HCT116 (cell line): Measurements from ENCODE around the gene CFAP58. TPM values are rescaled to one million over a fixed set of nuclear protein-coding genes. Genes with fewer than 3 reads are reported as not detected.

Experiments used
- ATAC-seq: fragments of 200-7000 bp; cut with Tn5 transposase; 2 replicates; pipeline ENCODE4 v1.9.1; 2020; ENCODE audit warnings: mild to moderate bottlenecking, moderate library complexity
- BruUV-seq: library from RNA; stranded (reverse); fragments of 400-500 nt; replicated peaks from 2 replicates; lab custom pipeline; 2021; lab: Mats Ljungman, UMichigan
- CTCF ChIA-PET: fragments of 300-600 bp; sonication (Branson Sonifier 250); formaldehyde crosslinking; loops from one replicate; lab custom pipeline; 2021; ENCODE audit warnings: antibody characterized with exemption; lab: Charles Lee
- POLR2A ChIA-PET: fragments of 300-600, 350-600 bp; sonication (Branson Sonifier 250); formaldehyde crosslinking; loops from one replicate; lab custom pipeline; 2021; ENCODE audit warnings: antibody characterized with exemption; lab: Charles Lee
- RAD21 ChIA-PET, 2 experiments: fragments of 300-600 bp; sonication (Branson Sonifier 250); formaldehyde crosslinking; loops; one replicate each; lab custom pipeline; 2023; ENCODE audit warnings: low total read pairs in 2 of 2; ENCODE audit not compliant: uncharacterized antibody in 2 of 2, unreplicated experiment in 2 of 2, low non-redundant PET in 1 of 2; lab: Charles Lee
- DNase-seq: peaks from one replicate; pipeline ENCODE4 v3.0.0-alpha.2; 2010; ENCODE audit warnings: low read depth, low spot score
- H2AFZ ChIP-seq: fragments of 200-600 bp; shearing (Covaris generic), sonication (generic); 2 replicates; pipeline ENCODE4 v1.6.1; 2017; ENCODE audit warnings: low read depth, mixed run types, mixed read lengths, antibody characterized with exemption, low read length; ENCODE audit not compliant: poor library complexity, severe bottlenecking
- H3K27ac ChIP-seq: 2 replicates; pipeline ENCODE4 v1.5.1; 2012; ENCODE audit warnings: low read depth, low read length
- H3K27me3 ChIP-seq: fragments of 200-600 bp; sonication (generic); 2 replicates; pipeline ENCODE4 v1.6.1; 2016; ENCODE audit warnings: mixed run types, low read length, mixed read lengths; ENCODE audit not compliant: insufficient read depth
- H3K36me3 ChIP-seq, 2 experiments: fragments of 200-500 bp in 1 of 2; fragments of 200-600 bp in 1 of 2; sonication (Bioruptor generic) in 1 of 2; sonication (generic) in 1 of 2; 2 replicates each; pipeline versions ENCODE4 v1.5.1 to v1.6.1; 2014 to 2016; ENCODE audit warnings: low read length in 2 of 2, inconsistent platforms in 1 of 2, mixed read lengths in 1 of 2, mixed run types in 1 of 2; ENCODE audit not compliant: insufficient read depth in 2 of 2, control insufficient read depth in 1 of 2
- H3K4me1 ChIP-seq, 2 experiments: fragments of 200-600 bp in 1 of 2; sonication (generic) in 1 of 2; 2 replicates each; pipeline versions ENCODE4 v1.5.1 to v1.6.1; 2012 to 2017; ENCODE audit warnings: low read length in 2 of 2, inconsistent platforms in 1 of 2, mild to moderate bottlenecking in 1 of 2, mixed read lengths in 1 of 2, mixed run types in 1 of 2, moderate library complexity in 1 of 2; ENCODE audit not compliant: insufficient read depth in 2 of 2, control insufficient read depth in 1 of 2
- H3K4me2 ChIP-seq: fragments of 200-600 bp; sonication (generic); 2 replicates; pipeline ENCODE4 v1.6.1; 2017; ENCODE audit warnings: mixed run types, low read length, mixed read lengths
- H3K4me3 ChIP-seq, 2 experiments: fragments of 200-600 bp in 1 of 2; sonication (generic) in 1 of 2; replicated peaks in 1 of 2; 2 replicates each; pipeline ENCODE4 v1.5.1; 2011 to 2016; ENCODE audit warnings: low read length in 2 of 2, control low read depth in 1 of 2, low read depth in 1 of 2, mild to moderate bottlenecking in 1 of 2, mixed read lengths in 1 of 2, mixed run types in 1 of 2
- H3K79me2 ChIP-seq: fragments of 200-600 bp; sonication (generic); 2 replicates; pipeline ENCODE4 v1.6.1; 2017; ENCODE audit warnings: mild to moderate bottlenecking, mixed run types, low read length, moderate library complexity, mixed read lengths; ENCODE audit not compliant: insufficient read depth
- H3K9ac ChIP-seq: fragments of 200-600 bp; sonication (generic); 2 replicates; pipeline ENCODE4 v1.6.1; 2016; ENCODE audit warnings: low read length, mixed read lengths
- H3K9me2 ChIP-seq: fragments of 200-600 bp; sonication (generic), shearing (Covaris generic); 2 replicates; pipeline ENCODE4 v1.6.1; 2017; ENCODE audit warnings: mixed run types, mild to moderate bottlenecking, moderate library complexity; ENCODE audit not compliant: insufficient read depth
- H3K9me3 ChIP-seq, 2 experiments: fragments of 200-500 bp in 1 of 2; fragments of 200-600 bp in 1 of 2; sonication (Bioruptor generic) in 1 of 2; sonication (generic) in 1 of 2; 2 replicates each; pipeline ENCODE4 v1.6.1; 2014 to 2017; ENCODE audit warnings: low read length in 2 of 2, mixed read lengths in 2 of 2, inconsistent platforms in 1 of 2, low read depth in 1 of 2, mild to moderate bottlenecking in 1 of 2, mixed run types in 1 of 2, moderate library complexity in 1 of 2; ENCODE audit not compliant: control insufficient read depth in 1 of 2, insufficient read depth in 1 of 2
- H4K20me1 ChIP-seq: fragments of 200-600 bp; sonication (generic), shearing (Covaris generic); 2 replicates; pipeline ENCODE4 v1.6.1; 2017; ENCODE audit warnings: mixed run types, mild to moderate bottlenecking, moderate library complexity; ENCODE audit not compliant: insufficient read depth
- CBX3 ChIP-seq: IDR thresholded peaks from 2 replicates; pipeline ENCODE4 v1.6.1; 2012; ENCODE audit warnings: low read depth
- CEBPB ChIP-seq: IDR thresholded peaks from 2 replicates; pipeline ENCODE4 v1.6.1; 2012; ENCODE audit warnings: low read depth
- ELF1 ChIP-seq: IDR thresholded peaks from 2 replicates; pipeline ENCODE4 v1.6.1; 2012; ENCODE audit warnings: low read depth, borderline replicate concordance
- EZH2 ChIP-seq: fragments of 200-600 bp; sonication (generic); IDR thresholded peaks from 2 replicates; pipeline ENCODE4 v1.6.1; 2017; ENCODE audit warnings: antibody characterized with exemption, mixed run types
- EZH2phosphoT487 ChIP-seq: fragments of 200-600 bp; IDR thresholded peaks from 2 replicates; pipeline ENCODE4 v1.6.1; 2018; ENCODE audit warnings: antibody characterized with exemption, borderline replicate concordance
- FOSL1 ChIP-seq: IDR thresholded peaks from 2 replicates; pipeline ENCODE4 v1.6.1; 2012; ENCODE audit warnings: low read depth
- JUND ChIP-seq: IDR thresholded peaks from 2 replicates; pipeline ENCODE4 v1.6.1; 2012
- MAX ChIP-seq: IDR thresholded peaks from 2 replicates; pipeline ENCODE4 v1.6.1; 2012
- POLR2AphosphoS5 ChIP-seq: IDR thresholded peaks from 2 replicates; pipeline ENCODE4 v1.6.1; 2011; ENCODE audit warnings: mild to moderate bottlenecking, low read depth, low read length, moderate library complexity
- SIN3A ChIP-seq: IDR thresholded peaks from 2 replicates; pipeline ENCODE4 v1.6.1; 2012; ENCODE audit warnings: low read depth
- SP1 ChIP-seq: IDR thresholded peaks from 2 replicates; pipeline ENCODE4 v1.6.1; 2012; ENCODE audit warnings: low read depth
- SRF ChIP-seq: IDR thresholded peaks from 2 replicates; pipeline ENCODE4 v1.6.1; 2012; ENCODE audit warnings: low read depth
- TCF7L2 ChIP-seq: IDR thresholded peaks from 2 replicates; pipeline ENCODE4 v1.7.0; 2011; ENCODE audit warnings: borderline replicate concordance, inconsistent platforms; ENCODE audit not compliant: insufficient read depth, insufficient read length; ENCODE audit errors: extremely low read depth
- YY1 ChIP-seq: IDR thresholded peaks from 2 replicates; pipeline ENCODE4 v1.6.1; 2011; ENCODE audit warnings: low read length, low read depth, moderate library complexity, mild to moderate bottlenecking; ENCODE audit not compliant: insufficient replicate concordance; ENCODE audit errors: extremely low read depth
- ZBTB33 ChIP-seq: IDR thresholded peaks from 2 replicates; pipeline ENCODE4 v1.6.1; 2011; ENCODE audit warnings: mild to moderate bottlenecking, low read length, moderate library complexity; ENCODE audit not compliant: insufficient replicate concordance; ENCODE audit errors: extremely low read depth
- ZFX ChIP-seq: fragments of 450-650 bp; IDR thresholded peaks from 2 replicates; pipeline ENCODE4 v1.6.1; 2017
- ZNF274 ChIP-seq: fragments of 200-500 bp; sonication (Bioruptor generic); IDR thresholded peaks from 2 replicates; pipeline ENCODE4 v1.6.1; 2014; ENCODE audit warnings: mild to moderate bottlenecking, low read depth, low read length, inconsistent platforms
- intact Hi-C: fragments of 100-400 bp; cut with micrococcal nuclease; formaldehyde crosslinking; loops from 2 replicates; pipeline ENCODE4 v1.10.0; 2022
- total RNA-seq: library from RNA; stranded (reverse); gene quantifications from one replicate; pipeline ENCODE4 v1.2.1, GENCODE V29; 2021; ENCODE audit not compliant: unreplicated experiment
- TF ChIP-seq, protein P1 (sequence below), 3 experiments: fragments of 200-600 bp in 1 of 3; sonication (generic) in 1 of 3; IDR thresholded peaks in 2 of 3; conservative IDR thresholded peaks in 1 of 3; 2 replicates each; pipeline ENCODE4 v1.5.1; 2012 to 2017; ENCODE audit warnings: low read depth in 2 of 3, low read length in 2 of 3, antibody characterized with exemption in 1 of 3, borderline replicate concordance in 1 of 3, control low read depth in 1 of 3, mild to moderate bottlenecking in 1 of 3, mixed read lengths in 1 of 3, mixed run types in 1 of 3, moderate library complexity in 1 of 3; ENCODE audit not compliant: insufficient read depth in 1 of 3
- TF ChIP-seq, protein P2 (sequence below): IDR thresholded peaks from 2 replicates; pipeline ENCODE4 v1.6.1; 2012

Gene CFAP58
- total RNA-seq, 1 experiment from 2014 or later = 0.91 TPM

GRCh38 chr10:104430360-104430759, 76.7 kb downstream of the CFAP58 start:
- no peaks in the 10 kb centered on the region for H3K79me2 ChIP-seq
- no peaks in the 10 kb centered on the region for H3K9me2 ChIP-seq
- H3K4me1 ChIP-seq = no peaks in the 10 kb centered on the region
- intact Hi-C loops = no loop called here
- no peak overlapping the region for H2AFZ ChIP-seq
- ChIA-PET RAD21 (no interaction called here), CTCF (no interaction called here), POLR2A (no interaction called here)
- no peaks in the 10 kb centered on the region for H3K9me3 ChIP-seq
- peaks cover 58% of the 10 kb centered on the region for H3K27me3 ChIP-seq
- H4K20me1 ChIP-seq = no peaks in the 10 kb centered on the region
- H3K4me2 ChIP-seq = no peak overlapping the region
- no peak overlapping the region for H3K27ac ChIP-seq
- TF ChIP-seq ZNF274 = no peak
- no peak for TF ChIP-seq CBX3
- no peak for TF ChIP-seq ZFX
- TF ChIP-seq, protein P1, sequence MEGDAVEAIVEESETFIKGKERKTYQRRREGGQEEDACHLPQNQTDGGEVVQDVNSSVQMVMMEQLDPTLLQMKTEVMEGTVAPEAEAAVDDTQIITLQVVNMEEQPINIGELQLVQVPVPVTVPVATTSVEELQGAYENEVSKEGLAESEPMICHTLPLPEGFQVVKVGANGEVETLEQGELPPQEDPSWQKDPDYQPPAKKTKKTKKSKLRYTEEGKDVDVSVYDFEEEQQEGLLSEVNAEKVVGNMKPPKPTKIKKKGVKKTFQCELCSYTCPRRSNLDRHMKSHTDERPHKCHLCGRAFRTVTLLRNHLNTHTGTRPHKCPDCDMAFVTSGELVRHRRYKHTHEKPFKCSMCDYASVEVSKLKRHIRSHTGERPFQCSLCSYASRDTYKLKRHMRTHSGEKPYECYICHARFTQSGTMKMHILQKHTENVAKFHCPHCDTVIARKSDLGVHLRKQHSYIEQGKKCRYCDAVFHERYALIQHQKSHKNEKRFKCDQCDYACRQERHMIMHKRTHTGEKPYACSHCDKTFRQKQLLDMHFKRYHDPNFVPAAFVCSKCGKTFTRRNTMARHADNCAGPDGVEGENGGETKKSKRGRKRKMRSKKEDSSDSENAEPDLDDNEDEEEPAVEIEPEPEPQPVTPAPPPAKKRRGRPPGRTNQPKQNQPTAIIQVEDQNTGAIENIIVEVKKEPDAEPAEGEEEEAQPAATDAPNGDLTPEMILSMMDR (IDR thresholded peaks at IDR 0.05 in 2 of 3, conservative IDR thresholded peaks at IDR 0.05 in 1 of 3; ENCODE audit: borderline replicate concordance in 1 of 3, insufficient read depth in 1 of 3, low read depth in 2 of 3, low read length in 2 of 3) = no peak
- no peak for TF ChIP-seq CEBPB
- TF ChIP-seq, protein P2, sequence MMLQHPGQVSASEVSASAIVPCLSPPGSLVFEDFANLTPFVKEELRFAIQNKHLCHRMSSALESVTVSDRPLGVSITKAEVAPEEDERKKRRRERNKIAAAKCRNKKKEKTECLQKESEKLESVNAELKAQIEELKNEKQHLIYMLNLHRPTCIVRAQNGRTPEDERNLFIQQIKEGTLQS = no peak
- no peak for TF ChIP-seq ZBTB33
- no peak for TF ChIP-seq POLR2AphosphoS5
- TF ChIP-seq SP1 = no peak
- TF ChIP-seq EZH2phosphoT487 = no peak
- TF ChIP-seq FOSL1 = no peak
- TF ChIP-seq YY1 = no peak
- no peak for TF ChIP-seq ELF1
- TF ChIP-seq EZH2 = no peak
- no peak for TF ChIP-seq SIN3A
- no peak for TF ChIP-seq TCF7L2
- TF ChIP-seq MAX = no peak
- TF ChIP-seq JUND = no peak
- TF ChIP-seq SRF = no peak
- H3K36me3 ChIP-seq = no peaks in the 10 kb centered on the region
- DNase-seq (no peak), ATAC-seq (no peak)
- no peak overlapping the region for H3K9ac ChIP-seq
- no peak overlapping the region for H3K4me3 ChIP-seq
- no TSS peak for BruUV-seq
